Measurements from ENCODE around the gene UBXN11.

- TF ChIP-seq EZH2 (IDR thresholded peaks at IDR 0.05; ENCODE audit: borderline replicate concordance, insufficient read depth, low read depth, low read length, poor library complexity, severe bottlenecking) (no peak), CTCF (IDR thresholded peaks at IDR 0.05) (no peak)
Observed at GRCh38 chr1:26324550-26324949, 18.1 kb upstream of the UBXN11 start.
